Liver (tissue), 9 donors: ENCODE measurements around the gene CRTAP. TPM values are rescaled to one million over a fixed set of nuclear protein-coding genes. Genes with fewer than 3 reads are reported as not detected.

Experiments used
- DNase-seq: peaks from one replicate; pipeline ENCODE4 v3.0.0-alpha.2; 2017; ENCODE audit warnings: low spot score
- H3K27ac ChIP-seq, 2 donors: one replicate each; pipeline ENCODE4 v1.7.0; 2013; ENCODE audit warnings: inconsistent platforms in 2 of 2, low read length in 2 of 2, control low read depth in 1 of 2, low read depth in 1 of 2, mild to moderate bottlenecking in 1 of 2
- H3K27me3 ChIP-seq, 4 donors: one replicate each; pipeline versions ENCODE4 v1.6.1 to v1.7.0; 2013; ENCODE audit warnings: low read length in 3 of 4, inconsistent platforms in 1 of 4, mild to moderate bottlenecking in 1 of 4, moderate library complexity in 1 of 4; ENCODE audit not compliant: control insufficient read depth in 4 of 4, insufficient read depth in 4 of 4
- H3K36me3 ChIP-seq, 4 donors: one replicate each; pipeline versions ENCODE4 v1.6.1 to v1.7.0; 2013; ENCODE audit warnings: low read length in 3 of 4, mild to moderate bottlenecking in 3 of 4, low read depth in 1 of 4, moderate library complexity in 1 of 4; ENCODE audit not compliant: control insufficient read depth in 4 of 4, insufficient read depth in 3 of 4
- H3K4me1 ChIP-seq, 4 donors: one replicate each; pipeline versions ENCODE4 v1.6.1 to v1.7.0; 2013; ENCODE audit warnings: low read length in 3 of 4, mild to moderate bottlenecking in 3 of 4, moderate library complexity in 1 of 4; ENCODE audit not compliant: control insufficient read depth in 4 of 4, insufficient read depth in 4 of 4
- H3K4me3 ChIP-seq, 3 donors: one replicate each; pipeline versions ENCODE4 v1.6.1 to v1.7.0; 2013; ENCODE audit warnings: low read length in 3 of 3, control low read depth in 1 of 3, low read depth in 1 of 3, mild to moderate bottlenecking in 1 of 3
- H3K9ac ChIP-seq, 2 donors: one replicate each; pipeline ENCODE4 v1.7.0; 2013; ENCODE audit warnings: low read length in 2 of 2, mild to moderate bottlenecking in 2 of 2, moderate library complexity in 2 of 2, control low read depth in 1 of 2, low read depth in 1 of 2
- H3K9me3 ChIP-seq, 4 donors: one replicate each; pipeline versions ENCODE4 v1.6.1 to v1.7.0; 2013; ENCODE audit warnings: low read length in 3 of 4; ENCODE audit not compliant: control insufficient read depth in 4 of 4
- EGR1 ChIP-seq, 2 donors: IDR thresholded peaks; 2 replicates each; pipeline ENCODE4 v1.6.1; 2016 to 2018; ENCODE audit warnings: antibody characterized with exemption in 2 of 2, low read depth in 2 of 2
- FOXA1 ChIP-seq: IDR thresholded peaks from 2 replicates; pipeline ENCODE4 v1.6.1; 2016; ENCODE audit warnings: antibody characterized with exemption
- FOXA2 ChIP-seq: IDR thresholded peaks from 2 replicates; pipeline ENCODE4 v1.6.1; 2016; ENCODE audit warnings: antibody characterized with exemption
- HNF4A ChIP-seq, 2 donors: conservative IDR thresholded peaks; 2 replicates each; pipeline ENCODE4 v1.6.1; 2016; ENCODE audit warnings: antibody characterized with exemption in 2 of 2, mild to moderate bottlenecking in 2 of 2
- HNF4G ChIP-seq: IDR thresholded peaks from 2 replicates; pipeline ENCODE4 v1.6.1; 2016; ENCODE audit warnings: antibody characterized with exemption
- JUND ChIP-seq, 2 donors: IDR thresholded peaks; 2 replicates each; pipeline ENCODE4 v1.6.1; 2016; ENCODE audit warnings: antibody characterized with exemption in 2 of 2
- NR2F2 ChIP-seq: IDR thresholded peaks from 2 replicates; pipeline ENCODE4 v1.6.1; 2016; ENCODE audit warnings: antibody characterized with exemption
- RXRA ChIP-seq, 2 donors: IDR thresholded peaks; 2 replicates each; pipeline ENCODE4 v1.6.1; 2017 to 2018; ENCODE audit warnings: antibody characterized with exemption in 2 of 2, mild to moderate bottlenecking in 1 of 2
- SP1 ChIP-seq: IDR thresholded peaks from 2 replicates; pipeline ENCODE4 v1.6.1; 2018; ENCODE audit warnings: antibody characterized with exemption, mild to moderate bottlenecking
- TAF1 ChIP-seq: conservative IDR thresholded peaks from 2 replicates; pipeline ENCODE4 v1.6.1; 2016; ENCODE audit warnings: antibody characterized with exemption, mild to moderate bottlenecking
- YY1 ChIP-seq: IDR thresholded peaks from 2 replicates; pipeline ENCODE4 v1.6.1; 2016; ENCODE audit warnings: antibody characterized with exemption, mild to moderate bottlenecking
- WGBS: extraction: QIAGEN DNeasy Blood & Tissue Kit; methylation state at CpG from one replicate; pipeline ENCODE4 v1.1.7; 2013; 5-methylcytosine and 5-hydroxymethylcytosine counted together
- polyA plus RNA-seq, 2 donors: library from polyadenylated mRNA; stranded (reverse) in 1 of 2; unstranded in 1 of 2; fragments of 200-250 nt in 1 of 2; fragments of >200 nt in 1 of 2; fragmentation: Nextera tagmentation in 1 of 2; extraction: Ambion mirVana in 1 of 2; gene quantifications; one replicate each; pipeline versions ENCODE4 v1.2.1 to v1.2.3, GENCODE V29; 2013 to 2015
- total RNA-seq, 2 donors: library from RNA; depleted of rRNA; stranded (reverse); fragments of >200 nt; gene quantifications; one replicate each; pipeline ENCODE4 v1.2.3, GENCODE V29; 2014
- TF ChIP-seq, protein P1 (sequence below): IDR thresholded peaks from 2 replicates; pipeline ENCODE4 v1.6.1; 2016; ENCODE audit warnings: antibody characterized with exemption, mild to moderate bottlenecking
- TF ChIP-seq, protein P2 (sequence below): IDR thresholded peaks from 2 replicates; pipeline ENCODE4 v1.6.1; 2016; ENCODE audit warnings: antibody characterized with exemption
- TF ChIP-seq, protein P3 (sequence below): IDR thresholded peaks from 2 replicates; pipeline ENCODE4 v1.6.1; 2016; ENCODE audit warnings: antibody characterized with exemption
- TF ChIP-seq, protein P4 (sequence below): fragments of 150-350 bp; IDR thresholded peaks from 2 replicates; pipeline ENCODE4 v1.5.1; 2017; ENCODE audit warnings: improper control_type of control experiment, low read depth, low read length; ENCODE audit not compliant: missing input control
- TF ChIP-seq, protein P5 (sequence below): IDR thresholded peaks from 2 replicates; pipeline ENCODE4 v1.6.1; 2016; ENCODE audit warnings: antibody characterized with exemption
- donor health status: healthy.
- donor health status: healthy.
- donor health status: healthy.
- donor health status: healthy.
- donor health status: healthy.

Gene CRTAP
- total and polyA plus RNA-seq, 4 donors = 26.5 to 47.6 (median 38.5) TPM

DNA sequence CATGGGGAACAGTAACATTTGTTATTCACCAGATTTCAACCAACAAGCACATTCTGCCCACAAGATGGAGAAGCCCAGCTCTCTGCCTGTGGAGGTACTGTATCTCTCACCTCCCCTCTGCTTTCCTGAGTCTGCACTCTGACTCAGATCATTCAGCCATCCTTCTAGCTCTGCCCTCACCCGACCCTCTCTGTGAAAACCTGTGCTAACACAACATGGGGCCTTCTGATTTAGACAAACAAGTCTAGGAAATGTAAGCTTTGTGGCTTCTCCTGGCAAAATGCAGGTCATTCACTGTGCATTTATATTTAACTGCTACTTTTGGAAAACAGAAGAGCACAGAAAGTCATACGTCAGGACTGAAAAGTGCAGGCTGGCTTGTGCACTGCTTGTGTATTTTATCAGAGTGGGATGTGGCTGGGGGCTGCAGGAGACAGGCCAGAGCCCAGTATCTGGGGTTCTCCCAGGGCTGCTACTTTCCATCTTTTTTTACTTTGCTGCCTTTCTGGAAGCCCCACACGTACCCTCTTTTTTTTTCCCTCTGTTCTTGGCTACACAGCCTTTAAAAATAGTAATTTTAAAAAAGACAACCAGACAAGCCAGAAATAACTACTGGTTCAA lies 54.0 kb downstream of the CRTAP start:
- Histone ChIP-seq H3K9ac (no peak overlapping the region), H3K4me3 (no peak overlapping the region), H3K27ac (no peak overlapping the region), H3K9me3 (no peaks in the 10 kb centered on the region), H3K27me3 (no peaks in the 10 kb centered on the region), H3K36me3 (no peaks in the 10 kb centered on the region), H3K4me1 (no peaks in the 10 kb centered on the region)
- WGBS = 70% methylated on average over 3 of the region's 3 CpGs
- DNase-seq = no peak
- TF ChIP-seq, protein P1, sequence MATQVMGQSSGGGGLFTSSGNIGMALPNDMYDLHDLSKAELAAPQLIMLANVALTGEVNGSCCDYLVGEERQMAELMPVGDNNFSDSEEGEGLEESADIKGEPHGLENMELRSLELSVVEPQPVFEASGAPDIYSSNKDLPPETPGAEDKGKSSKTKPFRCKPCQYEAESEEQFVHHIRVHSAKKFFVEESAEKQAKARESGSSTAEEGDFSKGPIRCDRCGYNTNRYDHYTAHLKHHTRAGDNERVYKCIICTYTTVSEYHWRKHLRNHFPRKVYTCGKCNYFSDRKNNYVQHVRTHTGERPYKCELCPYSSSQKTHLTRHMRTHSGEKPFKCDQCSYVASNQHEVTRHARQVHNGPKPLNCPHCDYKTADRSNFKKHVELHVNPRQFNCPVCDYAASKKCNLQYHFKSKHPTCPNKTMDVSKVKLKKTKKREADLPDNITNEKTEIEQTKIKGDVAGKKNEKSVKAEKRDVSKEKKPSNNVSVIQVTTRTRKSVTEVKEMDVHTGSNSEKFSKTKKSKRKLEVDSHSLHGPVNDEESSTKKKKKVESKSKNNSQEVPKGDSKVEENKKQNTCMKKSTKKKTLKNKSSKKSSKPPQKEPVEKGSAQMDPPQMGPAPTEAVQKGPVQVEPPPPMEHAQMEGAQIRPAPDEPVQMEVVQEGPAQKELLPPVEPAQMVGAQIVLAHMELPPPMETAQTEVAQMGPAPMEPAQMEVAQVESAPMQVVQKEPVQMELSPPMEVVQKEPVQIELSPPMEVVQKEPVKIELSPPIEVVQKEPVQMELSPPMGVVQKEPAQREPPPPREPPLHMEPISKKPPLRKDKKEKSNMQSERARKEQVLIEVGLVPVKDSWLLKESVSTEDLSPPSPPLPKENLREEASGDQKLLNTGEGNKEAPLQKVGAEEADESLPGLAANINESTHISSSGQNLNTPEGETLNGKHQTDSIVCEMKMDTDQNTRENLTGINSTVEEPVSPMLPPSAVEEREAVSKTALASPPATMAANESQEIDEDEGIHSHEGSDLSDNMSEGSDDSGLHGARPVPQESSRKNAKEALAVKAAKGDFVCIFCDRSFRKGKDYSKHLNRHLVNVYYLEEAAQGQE = no peak
- no peak for TF ChIP-seq NR2F2
- no peak for TF ChIP-seq HNF4A (conservative IDR thresholded peaks at IDR 0.05)
- TF ChIP-seq, protein P2, sequence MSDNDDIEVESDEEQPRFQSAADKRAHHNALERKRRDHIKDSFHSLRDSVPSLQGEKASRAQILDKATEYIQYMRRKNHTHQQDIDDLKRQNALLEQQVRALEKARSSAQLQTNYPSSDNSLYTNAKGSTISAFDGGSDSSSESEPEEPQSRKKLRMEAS = no peak
- TF ChIP-seq FOXA2 = no peak
- no peak for TF ChIP-seq YY1
- TF ChIP-seq FOXA1 = no peak
- TF ChIP-seq HNF4G = no peak
- TF ChIP-seq, protein P3, sequence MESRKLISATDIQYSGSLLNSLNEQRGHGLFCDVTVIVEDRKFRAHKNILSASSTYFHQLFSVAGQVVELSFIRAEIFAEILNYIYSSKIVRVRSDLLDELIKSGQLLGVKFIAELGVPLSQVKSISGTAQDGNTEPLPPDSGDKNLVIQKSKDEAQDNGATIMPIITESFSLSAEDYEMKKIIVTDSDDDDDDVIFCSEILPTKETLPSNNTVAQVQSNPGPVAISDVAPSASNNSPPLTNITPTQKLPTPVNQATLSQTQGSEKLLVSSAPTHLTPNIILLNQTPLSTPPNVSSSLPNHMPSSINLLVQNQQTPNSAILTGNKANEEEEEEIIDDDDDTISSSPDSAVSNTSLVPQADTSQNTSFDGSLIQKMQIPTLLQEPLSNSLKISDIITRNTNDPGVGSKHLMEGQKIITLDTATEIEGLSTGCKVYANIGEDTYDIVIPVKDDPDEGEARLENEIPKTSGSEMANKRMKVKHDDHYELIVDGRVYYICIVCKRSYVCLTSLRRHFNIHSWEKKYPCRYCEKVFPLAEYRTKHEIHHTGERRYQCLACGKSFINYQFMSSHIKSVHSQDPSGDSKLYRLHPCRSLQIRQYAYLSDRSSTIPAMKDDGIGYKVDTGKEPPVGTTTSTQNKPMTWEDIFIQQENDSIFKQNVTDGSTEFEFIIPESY = no peak
- TF ChIP-seq, protein P4, sequence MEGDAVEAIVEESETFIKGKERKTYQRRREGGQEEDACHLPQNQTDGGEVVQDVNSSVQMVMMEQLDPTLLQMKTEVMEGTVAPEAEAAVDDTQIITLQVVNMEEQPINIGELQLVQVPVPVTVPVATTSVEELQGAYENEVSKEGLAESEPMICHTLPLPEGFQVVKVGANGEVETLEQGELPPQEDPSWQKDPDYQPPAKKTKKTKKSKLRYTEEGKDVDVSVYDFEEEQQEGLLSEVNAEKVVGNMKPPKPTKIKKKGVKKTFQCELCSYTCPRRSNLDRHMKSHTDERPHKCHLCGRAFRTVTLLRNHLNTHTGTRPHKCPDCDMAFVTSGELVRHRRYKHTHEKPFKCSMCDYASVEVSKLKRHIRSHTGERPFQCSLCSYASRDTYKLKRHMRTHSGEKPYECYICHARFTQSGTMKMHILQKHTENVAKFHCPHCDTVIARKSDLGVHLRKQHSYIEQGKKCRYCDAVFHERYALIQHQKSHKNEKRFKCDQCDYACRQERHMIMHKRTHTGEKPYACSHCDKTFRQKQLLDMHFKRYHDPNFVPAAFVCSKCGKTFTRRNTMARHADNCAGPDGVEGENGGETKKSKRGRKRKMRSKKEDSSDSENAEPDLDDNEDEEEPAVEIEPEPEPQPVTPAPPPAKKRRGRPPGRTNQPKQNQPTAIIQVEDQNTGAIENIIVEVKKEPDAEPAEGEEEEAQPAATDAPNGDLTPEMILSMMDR = no peak
- TF ChIP-seq JUND (IDR thresholded peaks at IDR 0.05) = no peak
- TF ChIP-seq RXRA (IDR thresholded peaks at IDR 0.05) = no peak
- TF ChIP-seq SP1 = no peak
- TF ChIP-seq TAF1 = no peak
- TF ChIP-seq EGR1 (IDR thresholded peaks at IDR 0.05; ENCODE audit: low read depth in 2 of 2) = no peak
- TF ChIP-seq, protein P5, sequence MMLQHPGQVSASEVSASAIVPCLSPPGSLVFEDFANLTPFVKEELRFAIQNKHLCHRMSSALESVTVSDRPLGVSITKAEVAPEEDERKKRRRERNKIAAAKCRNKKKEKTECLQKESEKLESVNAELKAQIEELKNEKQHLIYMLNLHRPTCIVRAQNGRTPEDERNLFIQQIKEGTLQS = no peak

DNA sequence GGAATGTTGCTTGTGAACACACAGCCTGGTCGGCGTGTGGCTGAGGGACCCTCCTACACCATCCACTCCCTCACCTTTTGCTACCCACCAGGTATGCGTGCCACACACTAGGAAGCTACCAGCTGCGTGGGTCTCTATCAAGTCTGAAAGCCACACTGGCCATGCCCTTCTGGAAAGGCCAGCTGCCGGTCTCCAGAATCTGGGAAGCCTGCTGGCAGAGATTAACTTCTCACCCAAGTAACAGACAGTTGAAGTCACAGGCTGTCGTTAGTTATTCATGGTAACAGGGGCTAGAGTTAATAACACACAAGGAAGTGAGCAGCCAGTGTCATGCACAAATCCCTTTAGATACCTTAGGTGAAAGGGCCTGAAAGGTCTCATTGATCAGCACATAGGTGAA lies 56.7 kb downstream of the CRTAP start:
- Histone ChIP-seq H3K27ac (no peak overlapping the region), H3K27me3 (no peaks in the 10 kb centered on the region), H3K4me3 (no peak overlapping the region), H3K36me3 (no peaks in the 10 kb centered on the region), H3K9ac (no peak overlapping the region), H3K9me3 (no peaks in the 10 kb centered on the region), H3K4me1 (no peaks in the 10 kb centered on the region)
- no peak for DNase-seq
- WGBS = 94% methylated on average over 6 of the region's 6 CpGs
- TF ChIP-seq SP1 = no peak
- no peak for TF ChIP-seq NR2F2
- TF ChIP-seq JUND (IDR thresholded peaks at IDR 0.05) = no peak
- TF ChIP-seq HNF4A (conservative IDR thresholded peaks at IDR 0.05) = no peak
- TF ChIP-seq, protein P4 = no peak
- TF ChIP-seq, protein P5 = no peak
- TF ChIP-seq EGR1 (IDR thresholded peaks at IDR 0.05; ENCODE audit: low read depth in 2 of 2) = no peak
